HS-5 (cell line): ENCODE results near the gene C1orf167.
"Not testable (repeated sequence)": the region's sequence is repeated elsewhere in the genome, so short reads cannot be mapped to it uniquely, and the experiment has no call there.

ENCODE experiments used
- DNase-seq: peaks from one replicate; pipeline ENCODE4 v3.0.0-alpha.2; 2012; ENCODE audit warnings: low read depth

Gene C1orf167

GRCh38 chr1:11800756-11801433 is 38.9 kb downstream of the C1orf167 start:
- no peak for DNase-seq

- no peak for DNase-seq
Observed at GRCh38 chr1:11802616-11802972, 40.6 kb downstream of the C1orf167 start.

- peak; percentile 86 for DNase-seq
Observed at GRCh38 chr1:11802973-11803885, 41.2 kb downstream of the C1orf167 start.

- not testable (repeated sequence) for DNase-seq
Observed at GRCh38 chr1:11803924-11804665, 42.1 kb downstream of the C1orf167 start.

GRCh38 chr1:11804666-11805421 is 42.9 kb downstream of the C1orf167 start:
- no peak for DNase-seq

GRCh38 chr1:11805422-11806306 is 43.7 kb downstream of the C1orf167 start, which contains the start of the genes CLCN6 and MTHFR:
Gene CLCN6 (plus strand): TSS chr1:11806191. CDS start chr1:11806263, 72 bp downstream.
Gene MTHFR (minus strand): TSS chr1:11805964. CDS start chr1:11803116, 2,848 bp downstream.
- DNase-seq, result peak; percentile 94

- DNase-seq, result no peak
Observed at GRCh38 chr1:11806307-11806936, 44.4 kb downstream of the C1orf167 start.

- DNase-seq, result no peak
Observed at GRCh38 chr1:11807133-11807532, 45.1 kb downstream of the C1orf167 start.

GRCh38 chr1:11813021-11813420 is 51.0 kb downstream of the C1orf167 start:
- DNase-seq, result no peak

- DNase-seq, result no peak
Observed at GRCh38 chr1:11817192-11817591, 55.2 kb downstream of the C1orf167 start.

GRCh38 chr1:11822091-11822490 is 60.1 kb downstream of the C1orf167 start:
- no peak for DNase-seq

- DNase-seq, result no peak
Observed at GRCh38 chr1:11823366-11824137, 61.6 kb downstream of the C1orf167 start.

- no peak for DNase-seq
Observed at GRCh38 chr1:11825131-11825530, 63.1 kb downstream of the C1orf167 start.

- DNase-seq, result no peak
Observed at GRCh38 chr1:11826946-11827345, 65.0 kb downstream of the C1orf167 start.

- no peak for DNase-seq
Observed at GRCh38 chr1:11828511-11828910, 66.5 kb downstream of the C1orf167 start.

GRCh38 chr1:11831945-11832725 is 70.1 kb downstream of the C1orf167 start:
- no peak for DNase-seq

GRCh38 chr1:11833497-11833896 is 71.5 kb downstream of the C1orf167 start:
- no peak for DNase-seq

- no peak for DNase-seq
Observed at GRCh38 chr1:11833900-11834299, 71.9 kb downstream of the C1orf167 start.
